OCI-LY1 (cell line): ENCODE results near the gene WDR75.

Source experiments
- H2AFZ ChIP-seq: fragments of 200-600 bp; sonication (generic), shearing (Covaris generic); 2 replicates; pipeline ENCODE4 v1.6.0; 2014; ENCODE audit warnings: antibody characterized with exemption, mild to moderate bottlenecking, low read length
- H3F3A ChIP-seq: fragments of 200-600 bp; sonication (generic), shearing (Covaris generic); 2 replicates; pipeline ENCODE4 v1.6.0; 2014; ENCODE audit warnings: mild to moderate bottlenecking, antibody characterized with exemption, low read length, moderate library complexity; ENCODE audit not compliant: insufficient read depth
- H3K27ac ChIP-seq: fragments of 200-600 bp; sonication (generic); 2 replicates; pipeline ENCODE4 v1.5.1; 2014; ENCODE audit warnings: low read length, mixed run types, mild to moderate bottlenecking, low read depth; ENCODE audit not compliant: poor library complexity, severe bottlenecking
- H3K27me3 ChIP-seq: fragments of 200-600 bp; sonication (generic); 2 replicates; pipeline ENCODE4 v1.6.0; 2014; ENCODE audit warnings: antibody characterized with exemption, mild to moderate bottlenecking, low read length, moderate library complexity; ENCODE audit not compliant: insufficient read depth
- H3K36me3 ChIP-seq: fragments of 200-600 bp; sonication (generic); 2 replicates; pipeline ENCODE4 v1.6.1; 2014; ENCODE audit warnings: mild to moderate bottlenecking, antibody characterized with exemption, low read length, moderate library complexity, mixed read lengths; ENCODE audit not compliant: insufficient read depth
- H3K4me1 ChIP-seq: fragments of 200-600 bp; sonication (generic); 2 replicates; pipeline ENCODE4 v1.5.1; 2014; ENCODE audit warnings: mild to moderate bottlenecking, low read length, moderate library complexity; ENCODE audit not compliant: insufficient read depth, severe bottlenecking
- H3K4me2 ChIP-seq: fragments of 200-600 bp; sonication (generic), shearing (Covaris generic); 2 replicates; pipeline ENCODE4 v1.6.1; 2014; ENCODE audit warnings: low read length
- H3K4me3 ChIP-seq: fragments of 200-600 bp; sonication (generic); 2 replicates; pipeline ENCODE4 v1.5.1; 2014; ENCODE audit warnings: low read length, low read depth, mild to moderate bottlenecking, mixed read lengths; ENCODE audit not compliant: poor library complexity, severe bottlenecking
- H3K79me2 ChIP-seq: fragments of 200-600 bp; shearing (Covaris generic); 2 replicates; pipeline ENCODE4 v1.6.1; 2016; ENCODE audit warnings: mixed run types, low read length, mixed read lengths; ENCODE audit not compliant: insufficient read depth
- H3K9ac ChIP-seq: fragments of 200-600 bp; sonication (generic), shearing (Covaris generic); 2 replicates; pipeline ENCODE4 v1.6.1; 2014; ENCODE audit warnings: mild to moderate bottlenecking, low read length, mixed read lengths
- H3K9me2 ChIP-seq: fragments of 200-600 bp; sonication (generic), shearing (Covaris generic); 2 replicates; pipeline ENCODE4 v1.6.1; 2014; ENCODE audit warnings: low read depth, mild to moderate bottlenecking, low read length, mixed read lengths
- H3K9me3 ChIP-seq: fragments of 200-600 bp; shearing (Covaris generic); 2 replicates; pipeline ENCODE4 v1.6.1; 2014; ENCODE audit warnings: low read length, mixed read lengths
- H4K20me1 ChIP-seq: fragments of 200-600 bp; sonication (generic), shearing (Covaris generic); 2 replicates; pipeline ENCODE4 v1.6.0; 2016; ENCODE audit warnings: mild to moderate bottlenecking, low read length; ENCODE audit not compliant: insufficient read depth
- CTCF ChIP-seq: fragments of 200-600 bp; sonication (generic), shearing (Covaris generic); IDR thresholded peaks from 2 replicates; pipeline ENCODE4 v1.5.1; 2017; ENCODE audit warnings: mild to moderate bottlenecking, antibody characterized with exemption, low read length, moderate library complexity, mixed read lengths
- EZH2 ChIP-seq: fragments of 200-600 bp; sonication (generic), shearing (Covaris generic); IDR thresholded peaks from 2 replicates; pipeline ENCODE4 v1.8.0; 2017; ENCODE audit warnings: borderline replicate concordance, mixed run types, mild to moderate bottlenecking, antibody characterized with exemption, low read length, moderate library complexity, mixed read lengths

The WDR75 gene

DNA sequence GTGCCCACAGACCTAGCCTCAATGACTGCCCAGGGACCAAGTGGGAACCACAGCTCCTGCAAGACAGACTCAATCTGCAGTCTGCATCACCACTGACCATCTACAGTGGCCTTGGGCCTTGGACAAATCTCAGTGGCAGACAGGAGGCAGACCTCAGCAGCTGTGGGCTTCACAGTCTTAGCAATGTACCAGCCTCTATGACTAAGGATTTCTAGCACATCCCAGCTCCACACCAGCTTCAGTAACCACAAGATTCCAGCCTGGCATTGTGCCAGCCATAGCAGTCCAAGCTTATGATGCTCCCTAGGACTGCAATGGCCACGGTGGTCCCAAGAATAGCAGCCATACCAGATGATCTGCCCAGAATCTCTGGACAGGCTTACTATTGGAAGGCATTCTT, 19.6 kb upstream of the WDR75 start:
- Histone ChIP-seq H3K79me2 (no peaks in the 10 kb centered on the region), H3K36me3 (no peaks in the 10 kb centered on the region), H3K4me2 (no peak overlapping the region), H3K9ac (no peak overlapping the region), H3K9me2 (no peaks in the 10 kb centered on the region), H4K20me1 (no peaks in the 10 kb centered on the region), H3F3A (no peaks in the 10 kb centered on the region), H3K27ac (no peak overlapping the region), H3K4me3 (no peak overlapping the region), H3K27me3 (no peaks in the 10 kb centered on the region), H2AFZ (no peak overlapping the region), H3K4me1 (no peaks in the 10 kb centered on the region), H3K9me3 (no peaks in the 10 kb centered on the region)
- TF ChIP-seq CTCF: no peak
- no peak for TF ChIP-seq EZH2

DNA sequence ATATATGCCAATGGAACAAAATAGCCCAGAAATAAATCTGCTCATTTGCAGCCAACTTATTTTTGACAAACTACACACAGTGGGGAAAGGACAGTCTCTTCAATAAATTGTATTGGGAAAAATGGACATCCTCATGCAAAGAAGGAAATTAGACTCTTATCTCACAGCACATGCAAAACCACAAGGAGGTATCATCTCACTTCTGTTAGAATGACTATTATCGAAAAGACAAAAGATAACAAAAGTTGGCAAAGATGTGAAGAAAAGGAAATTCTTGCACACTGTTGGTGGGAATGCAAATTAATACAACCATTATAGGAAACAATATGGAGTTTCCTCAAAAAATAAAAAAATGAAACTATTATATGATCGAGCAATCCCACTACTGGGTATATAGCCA, 16.3 kb upstream of the WDR75 start:
- Histone ChIP-seq H3K9me3 (no peaks in the 10 kb centered on the region), H3K27ac (no peak overlapping the region), H2AFZ (no peak overlapping the region), H4K20me1 (no peaks in the 10 kb centered on the region), H3K27me3 (no peaks in the 10 kb centered on the region), H3K79me2 (no peaks in the 10 kb centered on the region), H3K4me2 (no peak overlapping the region), H3K9me2 (no peaks in the 10 kb centered on the region), H3K9ac (no peak overlapping the region), H3K4me3 (no peak overlapping the region), H3F3A (no peaks in the 10 kb centered on the region), H3K4me1 (no peaks in the 10 kb centered on the region), H3K36me3 (no peaks in the 10 kb centered on the region)
- TF ChIP-seq EZH2 (no peak), CTCF (no peak)

DNA sequence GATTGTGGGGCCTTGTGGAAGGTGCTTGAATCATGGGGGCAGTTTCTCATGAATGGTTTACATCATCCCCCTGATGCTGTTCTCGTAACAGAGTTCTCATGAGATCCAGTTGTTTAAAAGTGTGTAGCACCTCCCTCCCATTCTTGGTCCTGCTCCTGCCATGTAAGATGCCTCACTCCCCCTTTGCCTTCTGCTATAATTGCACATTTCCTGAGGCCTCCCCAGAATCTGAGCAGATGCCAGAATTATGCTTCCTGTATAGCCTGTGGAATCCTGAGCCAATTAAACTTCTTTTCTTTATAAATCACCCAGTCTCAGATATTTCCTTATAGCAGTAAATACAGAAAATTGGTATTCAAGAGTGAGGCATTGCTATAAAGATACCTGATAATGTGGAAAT, 15.6 kb upstream of the WDR75 start:
- Histone ChIP-seq H3K27ac (no peak overlapping the region), H3K4me1 (no peaks in the 10 kb centered on the region), H3K4me3 (no peak overlapping the region), H3K9me2 (no peaks in the 10 kb centered on the region), H3K36me3 (no peaks in the 10 kb centered on the region), H2AFZ (no peak overlapping the region), H3F3A (no peaks in the 10 kb centered on the region), H3K79me2 (no peaks in the 10 kb centered on the region), H3K27me3 (no peaks in the 10 kb centered on the region), H4K20me1 (no peaks in the 10 kb centered on the region), H3K9me3 (no peaks in the 10 kb centered on the region), H3K4me2 (no peak overlapping the region), H3K9ac (no peak overlapping the region)
- TF ChIP-seq EZH2: no peak
- no peak for TF ChIP-seq CTCF
